Stimulated activated CD4-positive, alpha-beta T cell treated with anti-CD3 and anti-CD28 coated beads, Interleukin-15, amount 100 ng/mL, for 48 hours (primary cell): ENCODE data around the gene DNAJC28.
"Not testable (repeated sequence)": the region's sequence is repeated elsewhere in the genome, so short reads cannot be mapped to it uniquely, and the experiment has no call there.

Experiments used
- DNase-seq, 2 donors: peaks; one replicate each; pipeline ENCODE4 v3.0.0-alpha.2; 2020; ENCODE audit warnings: low read depth in 2 of 2

The DNAJC28 gene

DNA sequence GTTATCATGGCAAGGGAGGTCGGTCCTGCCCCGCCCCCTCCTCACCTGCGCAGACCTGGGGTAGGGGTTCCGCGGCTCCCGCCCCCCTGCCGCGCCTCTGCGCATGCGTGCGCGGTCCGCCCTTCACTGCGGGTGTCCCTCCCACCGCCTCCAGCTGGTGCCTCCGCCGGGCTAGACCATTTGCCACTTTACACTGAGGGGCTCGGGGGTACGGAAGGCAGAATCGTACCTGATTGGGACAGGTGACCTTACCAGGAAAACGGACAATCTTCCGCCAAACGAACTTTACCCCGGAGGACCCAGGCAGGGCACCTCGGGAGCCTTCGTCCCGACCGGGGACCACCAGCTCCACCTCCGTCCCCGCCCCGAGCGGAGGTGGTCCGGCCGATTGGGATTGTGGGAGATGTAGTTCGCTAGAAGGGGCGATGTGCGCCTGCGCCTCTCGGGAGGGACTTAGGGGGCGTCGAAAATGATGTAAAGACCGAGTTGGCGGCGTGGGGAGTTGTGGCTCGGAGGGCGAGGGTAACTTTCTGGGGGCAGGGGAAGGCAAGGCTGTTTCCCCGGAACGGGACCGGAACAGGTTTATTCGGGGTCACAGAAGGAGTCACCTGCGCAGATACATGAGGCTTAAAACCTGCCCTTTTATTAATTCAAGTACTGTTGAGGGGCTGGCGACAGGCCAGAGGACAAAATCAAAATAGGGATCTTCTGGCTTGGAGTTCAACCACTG lies at the start of gene DNAJC28:
TSS of gene DNAJC28 (minus strand) at position 344 of the 730 bp plus-strand sequence. CDS start 2,323 bp downstream, outside the sequence.
- DNase-seq: peak; percentile 86 to 91

- no peak for DNase-seq
These were observed 49.7 kb upstream of the DNAJC28 start for GRCh38 chr21:33541105-33541711.

DNA sequence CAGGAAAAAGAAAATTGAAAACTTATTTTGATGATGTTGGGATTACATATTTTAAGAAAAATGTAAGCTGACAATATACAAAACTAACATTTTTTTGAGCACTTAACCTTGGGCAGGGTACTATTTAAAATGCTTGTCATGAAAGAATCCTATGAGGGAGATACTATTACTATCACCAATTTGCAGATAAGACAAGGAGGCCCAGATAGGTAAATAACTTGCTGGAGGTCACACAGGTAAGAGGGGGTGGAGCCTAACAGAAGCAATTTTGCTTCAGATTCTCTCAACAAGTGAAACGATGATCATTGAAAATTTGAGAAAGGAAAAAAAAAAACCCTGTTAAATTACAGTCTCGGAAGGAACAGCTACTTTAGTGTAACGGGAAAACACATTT lies 49.2 kb upstream of the DNAJC28 start:
- no peak for DNase-seq

GRCh38 chr21:33539616-33540015 lies 48.1 kb upstream of the DNAJC28 start:
- no peak for DNase-seq

GRCh38 chr21:33537212-33537611 lies 45.7 kb upstream of the DNAJC28 start:
- no peak for DNase-seq

DNA sequence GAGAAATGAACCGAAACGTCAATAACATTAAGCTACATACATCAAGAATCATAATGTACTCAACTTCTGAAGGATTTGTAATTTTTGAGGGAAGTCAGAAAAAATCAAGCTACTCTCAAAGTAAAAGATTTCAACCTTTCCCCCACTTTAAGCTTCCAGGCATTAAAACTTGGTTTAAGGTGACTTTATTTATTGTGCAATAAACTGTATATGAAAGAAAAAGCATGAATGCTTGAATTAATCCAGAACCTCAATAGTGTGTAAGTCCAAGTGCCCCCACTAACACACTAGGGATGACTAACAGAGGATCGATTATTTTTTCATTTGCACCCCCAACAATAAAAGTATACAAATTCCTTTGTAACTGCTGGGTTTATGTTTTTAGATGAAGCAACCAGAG lies 39.5 kb upstream of the DNAJC28 start:
- no peak for DNase-seq

DNA sequence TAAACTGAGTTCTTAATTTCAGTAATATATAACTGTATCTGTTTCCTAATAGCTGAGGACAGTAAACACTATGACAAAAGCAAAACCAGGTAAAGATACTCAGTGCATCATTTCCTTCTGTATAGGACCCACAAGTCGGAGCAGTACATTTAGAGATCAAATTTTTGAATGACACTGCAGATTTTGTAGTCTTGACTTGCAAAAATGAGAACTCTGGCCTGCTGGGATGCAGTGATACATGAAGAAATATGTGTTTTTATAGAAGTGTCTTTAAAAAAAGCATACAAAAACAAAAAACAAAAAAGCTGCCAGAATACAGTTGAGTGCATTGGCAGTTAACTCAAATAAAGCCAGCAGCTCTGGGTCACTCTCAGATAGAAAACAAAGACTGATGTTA lies 31.4 kb upstream of the DNAJC28 start:
- DNase-seq: no peak

GRCh38 chr21:33522297-33522952 lies 30.9 kb upstream of the DNAJC28 start:
- DNase-seq: no peak

- DNase-seq: no peak
These were observed 27.4 kb upstream of the DNAJC28 start for GRCh38 chr21:33518899-33519298.

DNA sequence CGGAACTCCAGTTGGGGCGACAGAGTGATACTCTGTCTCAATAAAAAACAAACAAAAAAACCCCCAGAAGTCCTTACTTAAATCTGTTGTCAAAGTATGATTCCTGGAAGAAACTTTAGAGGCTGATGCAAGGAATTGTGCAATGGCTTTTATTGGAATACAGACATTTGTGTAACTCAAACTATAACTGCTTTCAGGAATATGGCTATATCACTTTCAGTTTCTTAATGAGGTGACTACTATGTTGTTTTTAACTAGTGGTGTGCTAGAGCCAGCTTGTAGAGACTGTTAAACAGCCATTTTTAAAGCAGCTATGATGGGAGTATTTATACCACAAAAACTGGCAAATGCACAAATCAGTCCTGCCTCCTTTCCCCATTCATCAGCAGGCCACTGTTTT lies 22.7 kb upstream of the DNAJC28 start:
- no peak for DNase-seq

DNA sequence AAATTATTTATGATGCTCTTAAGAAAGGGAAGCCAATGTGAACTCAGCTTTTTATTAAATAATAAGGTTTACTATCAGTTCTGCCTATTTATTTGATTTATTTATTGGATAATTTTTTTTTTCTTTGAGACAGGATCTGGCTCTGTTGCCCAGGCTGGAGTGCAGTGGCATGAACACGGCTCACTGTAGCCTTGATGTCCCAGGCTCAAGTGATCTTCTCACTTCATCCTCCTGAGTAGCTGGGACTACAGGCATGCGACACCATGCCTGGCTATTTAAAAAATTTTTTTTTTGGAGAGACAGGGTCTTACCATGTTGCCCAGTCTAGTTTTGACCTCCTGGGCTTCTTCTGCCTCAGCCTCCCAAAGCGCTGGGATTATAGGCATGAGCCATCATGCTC lies 21.0 kb upstream of the DNAJC28 start:
- DNase-seq: no peak

DNA sequence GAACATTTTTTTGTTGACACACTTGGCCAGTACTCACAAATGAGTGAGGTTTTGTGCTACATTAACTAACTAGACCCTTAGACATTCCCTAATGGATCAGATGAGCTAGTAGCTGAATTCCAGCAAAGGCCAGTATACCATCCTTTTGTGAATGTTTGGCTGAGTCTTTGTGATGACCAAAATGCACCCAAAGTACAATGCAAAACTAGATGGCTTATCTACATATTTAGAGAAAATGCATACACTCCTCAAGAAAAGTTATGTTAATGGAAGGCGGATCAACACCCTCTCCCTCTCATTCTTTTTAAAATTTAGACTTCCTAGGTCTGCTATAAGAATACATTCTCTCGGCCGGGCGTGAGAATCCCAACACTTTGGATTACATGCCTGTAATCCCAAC lies 20.1 kb upstream of the DNAJC28 start:
- no peak for DNase-seq

GRCh38 chr21:33510826-33511225 lies 19.3 kb upstream of the DNAJC28 start:
- DNase-seq: no peak

DNA sequence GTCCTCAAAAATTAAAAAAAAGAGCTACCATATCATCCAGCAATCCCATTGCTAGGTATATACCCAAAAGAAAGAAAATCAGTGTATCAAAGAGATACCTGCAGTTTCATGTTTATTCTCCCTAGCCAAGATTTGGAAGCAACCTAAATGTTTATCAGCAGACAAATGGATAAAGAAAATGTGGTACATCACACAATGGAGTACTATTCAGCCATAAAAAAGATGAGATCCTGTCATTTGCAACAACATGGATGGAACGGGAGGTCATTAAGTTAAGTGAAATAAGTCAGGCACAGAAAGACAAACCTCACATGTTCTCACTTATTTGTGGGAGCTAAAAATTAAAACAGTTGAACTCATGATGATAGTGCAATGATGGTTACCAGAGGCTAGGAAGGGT lies 15.5 kb upstream of the DNAJC28 start:
- not testable (repeated sequence) for DNase-seq

GRCh38 chr21:33505833-33506232 lies 14.3 kb upstream of the DNAJC28 start:
- DNase-seq: no peak

GRCh38 chr21:33496345-33496744 lies 4.8 kb upstream of the DNAJC28 start:
- DNase-seq: no peak

GRCh38 chr21:33495743-33496142 lies 4.2 kb upstream of the DNAJC28 start:
- no peak for DNase-seq

DNA sequence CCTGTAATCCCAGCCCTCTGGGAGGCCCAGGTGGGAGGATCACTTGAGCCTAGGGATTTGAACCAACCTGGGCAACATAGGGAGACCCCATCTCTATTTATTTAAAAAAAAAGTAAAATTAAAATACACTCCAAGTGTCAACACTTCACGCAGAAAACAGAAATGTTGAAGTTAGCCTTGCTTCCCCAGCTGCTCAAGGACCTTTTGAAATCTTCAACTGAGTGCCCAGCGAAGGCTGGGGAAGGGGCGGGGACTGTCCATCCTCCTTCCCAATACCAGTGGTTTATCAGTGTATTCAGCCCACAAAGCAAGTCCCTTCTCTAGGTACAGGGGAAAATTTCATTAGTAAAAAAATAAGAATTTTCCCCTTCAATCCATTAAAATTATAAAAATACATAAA lies 2.2 kb upstream of the DNAJC28 start:
- DNase-seq: no peak

DNA sequence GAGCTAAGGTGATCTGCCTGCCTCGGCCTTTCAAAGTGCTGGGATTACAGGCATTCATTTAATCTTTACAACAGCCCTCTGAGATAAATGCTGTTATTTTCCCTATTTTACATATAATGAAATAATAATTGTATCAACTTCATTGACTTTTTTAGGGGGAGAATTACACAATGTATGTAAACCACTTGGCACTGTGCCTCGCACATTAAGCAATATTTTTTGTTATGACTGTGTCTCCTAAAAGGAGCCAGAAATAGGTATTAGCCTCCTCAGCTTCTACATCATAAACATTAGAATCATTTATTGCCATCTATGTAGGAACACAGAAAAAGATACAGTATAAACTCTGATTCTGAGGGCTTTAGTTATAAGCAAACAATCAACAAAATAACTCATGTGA lies 1.1 kb upstream of the DNAJC28 start:
- DNase-seq: no peak

GRCh38 chr21:33490991-33491372 lies 534 bp downstream of the DNAJC28 start:
- DNase-seq: no peak

DNA sequence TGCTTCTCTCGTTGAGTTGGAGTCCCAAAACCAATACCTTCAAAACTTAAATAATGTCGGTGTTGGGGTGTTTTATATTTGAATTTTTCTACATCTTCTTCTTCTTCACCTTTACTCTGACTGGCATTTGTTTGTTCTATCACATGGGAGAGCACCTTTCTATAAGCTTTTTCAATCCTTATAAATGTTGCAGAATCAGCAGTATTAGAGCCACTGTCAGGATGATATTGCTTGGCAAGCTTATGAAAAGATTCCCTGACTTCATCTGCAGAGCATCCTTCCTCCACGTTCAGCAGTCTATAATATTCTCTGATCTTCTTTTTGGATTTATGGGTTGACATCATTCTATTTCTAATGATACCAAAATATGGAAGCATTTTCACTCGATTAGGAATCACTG lies 2.6 kb downstream of the DNAJC28 start:
- DNase-seq: no peak

DNA sequence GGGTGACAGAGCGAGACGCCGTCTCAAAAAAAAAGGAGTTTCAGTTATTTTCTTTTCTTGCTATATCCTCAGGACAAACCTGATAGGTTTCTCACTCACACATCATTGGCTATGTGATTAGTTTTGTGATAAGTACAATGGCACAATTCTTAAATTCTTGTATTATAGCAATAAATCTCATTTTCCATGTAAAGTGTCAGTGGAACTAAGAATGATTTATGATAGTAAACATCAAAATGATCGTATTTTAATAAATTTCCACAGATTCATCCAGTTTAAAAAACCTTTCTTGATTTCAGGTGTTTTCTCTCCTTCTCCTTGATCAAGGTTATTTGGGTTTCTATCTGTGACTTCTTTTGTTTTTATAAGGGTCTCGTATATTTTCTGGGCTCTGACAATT lies 3.5 kb downstream of the DNAJC28 start:
- no peak for DNase-seq

GRCh38 chr21:33481314-33481943 lies 10.1 kb downstream of the DNAJC28 start:
- no peak for DNase-seq
